HCT116 (cell line): ENCODE results near the gene PLD2. TPM values are rescaled to one million over a fixed set of nuclear protein-coding genes. Genes with fewer than 3 reads are reported as not detected.
A peak's percentile ranks its signal among the peaks of the same experiment; 100 is the strongest.

Source experiments
- ATAC-seq: fragments of 200-7000 bp; cut with Tn5 transposase; 2 replicates; pipeline ENCODE4 v1.9.1; 2020; ENCODE audit warnings: mild to moderate bottlenecking, moderate library complexity
- BruUV-seq: library from RNA; stranded (reverse); fragments of 400-500 nt; replicated peaks from 2 replicates; lab custom pipeline; 2021; lab: Mats Ljungman, UMichigan
- CTCF ChIA-PET: fragments of 300-600 bp; sonication (Branson Sonifier 250); formaldehyde crosslinking; loops from one replicate; lab custom pipeline; 2021; ENCODE audit warnings: antibody characterized with exemption; lab: Charles Lee
- POLR2A ChIA-PET: fragments of 300-600, 350-600 bp; sonication (Branson Sonifier 250); formaldehyde crosslinking; loops from one replicate; lab custom pipeline; 2021; ENCODE audit warnings: antibody characterized with exemption; lab: Charles Lee
- RAD21 ChIA-PET, 2 experiments: fragments of 300-600 bp; sonication (Branson Sonifier 250); formaldehyde crosslinking; loops; one replicate each; lab custom pipeline; 2023; ENCODE audit warnings: low total read pairs in 2 of 2; ENCODE audit not compliant: uncharacterized antibody in 2 of 2, unreplicated experiment in 2 of 2, low non-redundant PET in 1 of 2; lab: Charles Lee
- DNase-seq: peaks from one replicate; pipeline ENCODE4 v3.0.0-alpha.2; 2010; ENCODE audit warnings: low read depth, low spot score
- H2AFZ ChIP-seq: fragments of 200-600 bp; shearing (Covaris generic), sonication (generic); 2 replicates; pipeline ENCODE4 v1.6.1; 2017; ENCODE audit warnings: low read depth, mixed run types, mixed read lengths, antibody characterized with exemption, low read length; ENCODE audit not compliant: poor library complexity, severe bottlenecking
- H3K27ac ChIP-seq: 2 replicates; pipeline ENCODE4 v1.5.1; 2012; ENCODE audit warnings: low read depth, low read length
- H3K27me3 ChIP-seq: fragments of 200-600 bp; sonication (generic); 2 replicates; pipeline ENCODE4 v1.6.1; 2016; ENCODE audit warnings: mixed run types, low read length, mixed read lengths; ENCODE audit not compliant: insufficient read depth
- H3K36me3 ChIP-seq, 2 experiments: fragments of 200-500 bp in 1 of 2; fragments of 200-600 bp in 1 of 2; sonication (Bioruptor generic) in 1 of 2; sonication (generic) in 1 of 2; 2 replicates each; pipeline versions ENCODE4 v1.5.1 to v1.6.1; 2014 to 2016; ENCODE audit warnings: low read length in 2 of 2, inconsistent platforms in 1 of 2, mixed read lengths in 1 of 2, mixed run types in 1 of 2; ENCODE audit not compliant: insufficient read depth in 2 of 2, control insufficient read depth in 1 of 2
- H3K4me1 ChIP-seq, 2 experiments: fragments of 200-600 bp in 1 of 2; sonication (generic) in 1 of 2; 2 replicates each; pipeline versions ENCODE4 v1.5.1 to v1.6.1; 2012 to 2017; ENCODE audit warnings: low read length in 2 of 2, inconsistent platforms in 1 of 2, mild to moderate bottlenecking in 1 of 2, mixed read lengths in 1 of 2, mixed run types in 1 of 2, moderate library complexity in 1 of 2; ENCODE audit not compliant: insufficient read depth in 2 of 2, control insufficient read depth in 1 of 2
- H3K4me2 ChIP-seq: fragments of 200-600 bp; sonication (generic); 2 replicates; pipeline ENCODE4 v1.6.1; 2017; ENCODE audit warnings: mixed run types, low read length, mixed read lengths
- H3K4me3 ChIP-seq, 2 experiments: fragments of 200-600 bp in 1 of 2; sonication (generic) in 1 of 2; replicated peaks in 1 of 2; 2 replicates each; pipeline ENCODE4 v1.5.1; 2011 to 2016; ENCODE audit warnings: low read length in 2 of 2, control low read depth in 1 of 2, low read depth in 1 of 2, mild to moderate bottlenecking in 1 of 2, mixed read lengths in 1 of 2, mixed run types in 1 of 2
- H3K79me2 ChIP-seq: fragments of 200-600 bp; sonication (generic); 2 replicates; pipeline ENCODE4 v1.6.1; 2017; ENCODE audit warnings: mild to moderate bottlenecking, mixed run types, low read length, moderate library complexity, mixed read lengths; ENCODE audit not compliant: insufficient read depth
- H3K9ac ChIP-seq: fragments of 200-600 bp; sonication (generic); 2 replicates; pipeline ENCODE4 v1.6.1; 2016; ENCODE audit warnings: low read length, mixed read lengths
- H3K9me2 ChIP-seq: fragments of 200-600 bp; sonication (generic), shearing (Covaris generic); 2 replicates; pipeline ENCODE4 v1.6.1; 2017; ENCODE audit warnings: mixed run types, mild to moderate bottlenecking, moderate library complexity; ENCODE audit not compliant: insufficient read depth
- H3K9me3 ChIP-seq, 2 experiments: fragments of 200-500 bp in 1 of 2; fragments of 200-600 bp in 1 of 2; sonication (Bioruptor generic) in 1 of 2; sonication (generic) in 1 of 2; 2 replicates each; pipeline ENCODE4 v1.6.1; 2014 to 2017; ENCODE audit warnings: low read length in 2 of 2, mixed read lengths in 2 of 2, inconsistent platforms in 1 of 2, low read depth in 1 of 2, mild to moderate bottlenecking in 1 of 2, mixed run types in 1 of 2, moderate library complexity in 1 of 2; ENCODE audit not compliant: control insufficient read depth in 1 of 2, insufficient read depth in 1 of 2
- H4K20me1 ChIP-seq: fragments of 200-600 bp; sonication (generic), shearing (Covaris generic); 2 replicates; pipeline ENCODE4 v1.6.1; 2017; ENCODE audit warnings: mixed run types, mild to moderate bottlenecking, moderate library complexity; ENCODE audit not compliant: insufficient read depth
- CEBPB ChIP-seq: IDR thresholded peaks from 2 replicates; pipeline ENCODE4 v1.6.1; 2012; ENCODE audit warnings: low read depth
- CTCF ChIP-seq, 3 experiments: fragments of 200-600 bp in 1 of 3; sonication (generic) in 1 of 3; IDR thresholded peaks in 2 of 3; conservative IDR thresholded peaks in 1 of 3; 2 replicates each; pipeline ENCODE4 v1.5.1; 2012 to 2017; ENCODE audit warnings: low read depth in 2 of 3, low read length in 2 of 3, antibody characterized with exemption in 1 of 3, borderline replicate concordance in 1 of 3, control low read depth in 1 of 3, mild to moderate bottlenecking in 1 of 3, mixed read lengths in 1 of 3, mixed run types in 1 of 3, moderate library complexity in 1 of 3; ENCODE audit not compliant: insufficient read depth in 1 of 3
- EGR1 ChIP-seq: IDR thresholded peaks from 2 replicates; pipeline ENCODE4 v1.6.1; 2012; ENCODE audit warnings: low read depth
- EZH2 ChIP-seq: fragments of 200-600 bp; sonication (generic); IDR thresholded peaks from 2 replicates; pipeline ENCODE4 v1.6.1; 2017; ENCODE audit warnings: antibody characterized with exemption, mixed run types
- POLR2A ChIP-seq: IDR thresholded peaks from 2 replicates; pipeline ENCODE4 v1.7.0; 2011; ENCODE audit warnings: borderline replicate concordance; ENCODE audit not compliant: insufficient read depth, insufficient read length; ENCODE audit errors: extremely low read depth
- POLR2AphosphoS5 ChIP-seq: IDR thresholded peaks from 2 replicates; pipeline ENCODE4 v1.6.1; 2011; ENCODE audit warnings: mild to moderate bottlenecking, low read depth, low read length, moderate library complexity
- SRF ChIP-seq: IDR thresholded peaks from 2 replicates; pipeline ENCODE4 v1.6.1; 2012; ENCODE audit warnings: low read depth
- ZNF274 ChIP-seq: fragments of 200-500 bp; sonication (Bioruptor generic); IDR thresholded peaks from 2 replicates; pipeline ENCODE4 v1.6.1; 2014; ENCODE audit warnings: mild to moderate bottlenecking, low read depth, low read length, inconsistent platforms
- intact Hi-C: fragments of 100-400 bp; cut with micrococcal nuclease; formaldehyde crosslinking; loops from 2 replicates; pipeline ENCODE4 v1.10.0; 2022
- total RNA-seq: library from RNA; stranded (reverse); gene quantifications from one replicate; pipeline ENCODE4 v1.2.1, GENCODE V29; 2021; ENCODE audit not compliant: unreplicated experiment
- TF ChIP-seq, protein P1 (sequence below): IDR thresholded peaks from 2 replicates; pipeline ENCODE4 v1.6.1; 2011; ENCODE audit warnings: mild to moderate bottlenecking, low read length, moderate library complexity; ENCODE audit not compliant: insufficient replicate concordance; ENCODE audit errors: extremely low read depth

Gene PLD2
- total RNA-seq, 1 experiment from 2014 or later, result 47.7 TPM

GRCh38 chr17:4815043-4815675 lies 8.2 kb downstream of the PLD2 start:
- Histone ChIP-seq H4K20me1 (no peaks in the 10 kb centered on the region), H3K9me2 (no peaks in the 10 kb centered on the region), H3K36me3 (peaks cover 7 to 9% of the 10 kb centered on the region in 2 experiments; a peak in 3 of 4 replicates), H2AFZ (no peak overlapping the region), H3K27me3 (no peaks in the 10 kb centered on the region), H3K4me3 (no peak overlapping the region), H3K4me2 (no peak overlapping the region), H3K79me2 (no peaks in the 10 kb centered on the region), H3K9ac (no peak overlapping the region), H3K9me3 (no peaks in the 10 kb centered on the region), H3K4me1 (no peaks in the 10 kb centered on the region), H3K27ac (no peak overlapping the region)
- ChIA-PET RAD21 (no interaction called here), CTCF (no interaction called here), POLR2A (no interaction called here)
- peak in 2 of 3 experiments; percentile 30 to 40; a peak in 3 of 6 replicates for TF ChIP-seq CTCF (IDR thresholded peaks at IDR 0.05 in 2 of 3, conservative IDR thresholded peaks at IDR 0.05 in 1 of 3; ENCODE audit: borderline replicate concordance in 1 of 3, insufficient read depth in 1 of 3, low read depth in 2 of 3, low read length in 2 of 3)
- TF ChIP-seq, protein P1, sequence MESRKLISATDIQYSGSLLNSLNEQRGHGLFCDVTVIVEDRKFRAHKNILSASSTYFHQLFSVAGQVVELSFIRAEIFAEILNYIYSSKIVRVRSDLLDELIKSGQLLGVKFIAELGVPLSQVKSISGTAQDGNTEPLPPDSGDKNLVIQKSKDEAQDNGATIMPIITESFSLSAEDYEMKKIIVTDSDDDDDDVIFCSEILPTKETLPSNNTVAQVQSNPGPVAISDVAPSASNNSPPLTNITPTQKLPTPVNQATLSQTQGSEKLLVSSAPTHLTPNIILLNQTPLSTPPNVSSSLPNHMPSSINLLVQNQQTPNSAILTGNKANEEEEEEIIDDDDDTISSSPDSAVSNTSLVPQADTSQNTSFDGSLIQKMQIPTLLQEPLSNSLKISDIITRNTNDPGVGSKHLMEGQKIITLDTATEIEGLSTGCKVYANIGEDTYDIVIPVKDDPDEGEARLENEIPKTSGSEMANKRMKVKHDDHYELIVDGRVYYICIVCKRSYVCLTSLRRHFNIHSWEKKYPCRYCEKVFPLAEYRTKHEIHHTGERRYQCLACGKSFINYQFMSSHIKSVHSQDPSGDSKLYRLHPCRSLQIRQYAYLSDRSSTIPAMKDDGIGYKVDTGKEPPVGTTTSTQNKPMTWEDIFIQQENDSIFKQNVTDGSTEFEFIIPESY, result no peak
- no TSS peak for BruUV-seq
- ATAC-seq, result peak; percentile 55; the same call in 1 of the 2 replicates
- DNase-seq, result no peak
- intact Hi-C loops, result no loop called here

- CTCF ChIA-PET, result no interaction called here
- no peak for TF ChIP-seq POLR2AphosphoS5
- no peak for TF ChIP-seq ZNF274
- TF ChIP-seq CTCF (IDR thresholded peaks at IDR 0.05 in 2 of 3, conservative IDR thresholded peaks at IDR 0.05 in 1 of 3; ENCODE audit: borderline replicate concordance in 1 of 3, insufficient read depth in 1 of 3, low read depth in 2 of 3, low read length in 2 of 3), result no peak
- TF ChIP-seq EGR1, result no peak
- no peak for TF ChIP-seq POLR2A
- no peak for TF ChIP-seq SRF
- TF ChIP-seq EZH2, result no peak
- TF ChIP-seq CEBPB, result no peak
These were observed 9.9 kb downstream of the PLD2 start for GRCh38 chr17:4816826-4817225.

More at GRCh38 chr17:4816826-4817225, 9.9 kb downstream of the PLD2 start:
- no peaks in the 10 kb centered on the region for H3K9me2 ChIP-seq
- H4K20me1 ChIP-seq, result no peaks in the 10 kb centered on the region
- ATAC-seq (no peak), DNase-seq (no peak)
- no peak overlapping the region for H3K4me3 ChIP-seq
- H3K27me3 ChIP-seq, result no peaks in the 10 kb centered on the region
- H3K9ac ChIP-seq, result no peak overlapping the region
- peaks cover 3 to 4% of the 10 kb centered on the region in 2 experiments; a peak in 2 of 4 replicates for H3K36me3 ChIP-seq
- H2AFZ ChIP-seq, result no peak overlapping the region
- no peaks in the 10 kb centered on the region for H3K9me3 ChIP-seq
- no TSS peak for BruUV-seq
- no peaks in the 10 kb centered on the region for H3K79me2 ChIP-seq
- H3K4me2 ChIP-seq, result no peak overlapping the region
- no peak overlapping the region for H3K27ac ChIP-seq
- ChIA-PET POLR2A (no interaction called here), RAD21 (no interaction called here)
- H3K4me1 ChIP-seq, result no peaks in the 10 kb centered on the region
- intact Hi-C loops, result no loop called here
